ENCODE results near the gene BBIP1.
"Not testable (repeated sequence)": the region's sequence is repeated elsewhere in the genome, so short reads cannot be mapped to it uniquely, and the experiment has no call there.

BBIP1 gene

GRCh38 chr10:110883924-110884323, 35.1 kb downstream of the BBIP1 start:
- no peak for DNase-seq (ENCODE audit: low spot score)

- no peak for DNase-seq (ENCODE audit: low spot score)
Measured at GRCh38 chr10:110881905-110882304, 37.1 kb downstream of the BBIP1 start.

DNA sequence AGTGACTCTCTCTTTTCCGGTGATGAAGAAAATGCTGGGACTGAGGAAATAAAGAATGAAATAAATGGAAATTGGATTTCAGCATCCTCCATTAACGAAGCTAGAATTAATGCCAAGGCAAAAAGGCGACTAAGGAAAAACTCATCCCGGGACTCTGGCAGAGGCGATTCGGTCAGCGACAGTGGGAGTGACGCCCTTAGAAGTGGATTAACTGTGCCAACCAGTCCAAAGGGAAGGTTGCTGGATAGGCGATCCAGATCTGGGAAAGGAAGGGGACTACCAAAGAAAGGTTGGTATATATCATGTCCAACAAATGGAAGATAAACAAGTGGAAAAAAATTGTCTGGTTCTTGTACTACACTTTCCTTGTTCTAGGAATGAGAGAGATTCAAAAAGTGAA, 37.7 kb downstream of the BBIP1 start:
- DNase-seq (ENCODE audit: low spot score): no peak

DNA sequence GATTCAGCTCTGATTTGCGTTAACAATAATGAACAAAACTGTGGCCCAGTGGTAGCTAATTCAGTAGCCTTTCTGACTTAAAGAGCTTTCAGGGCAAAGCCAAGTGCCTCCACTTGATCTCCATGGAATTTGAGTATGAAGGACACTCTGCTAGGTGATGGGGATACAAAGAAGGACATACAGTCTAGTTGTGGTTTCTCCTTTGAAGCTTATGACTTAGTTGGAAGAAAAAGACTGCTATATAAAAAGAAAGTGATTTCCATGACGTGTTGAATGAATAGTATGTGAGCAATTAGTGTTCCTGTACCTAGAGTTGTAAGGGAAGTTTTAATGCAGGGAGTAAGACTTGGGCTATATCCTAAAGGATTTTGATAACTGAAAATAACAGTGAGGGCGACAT, 39.0 kb downstream of the BBIP1 start:
- no peak for DNase-seq (ENCODE audit: low spot score)

DNA sequence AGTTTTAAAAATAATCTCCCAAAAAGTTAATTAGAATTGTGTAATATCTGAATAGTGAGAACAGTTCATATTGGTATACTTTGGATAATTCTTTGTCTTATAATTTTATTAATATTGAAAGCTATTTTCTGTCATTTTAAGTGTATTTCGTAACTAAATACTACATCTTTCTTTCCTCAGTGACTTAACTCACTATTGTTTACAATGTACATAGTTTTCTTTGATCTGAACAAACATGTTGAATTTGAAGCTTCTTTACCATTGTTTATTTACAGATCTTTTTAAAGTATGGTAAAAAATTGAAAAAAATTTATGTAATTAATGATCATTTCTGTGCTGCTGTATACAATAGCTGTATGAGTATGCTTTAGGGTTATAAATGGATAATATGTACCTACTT, 42.2 kb downstream of the BBIP1 start:
- no peak for DNase-seq (ENCODE audit: low spot score)

DNA sequence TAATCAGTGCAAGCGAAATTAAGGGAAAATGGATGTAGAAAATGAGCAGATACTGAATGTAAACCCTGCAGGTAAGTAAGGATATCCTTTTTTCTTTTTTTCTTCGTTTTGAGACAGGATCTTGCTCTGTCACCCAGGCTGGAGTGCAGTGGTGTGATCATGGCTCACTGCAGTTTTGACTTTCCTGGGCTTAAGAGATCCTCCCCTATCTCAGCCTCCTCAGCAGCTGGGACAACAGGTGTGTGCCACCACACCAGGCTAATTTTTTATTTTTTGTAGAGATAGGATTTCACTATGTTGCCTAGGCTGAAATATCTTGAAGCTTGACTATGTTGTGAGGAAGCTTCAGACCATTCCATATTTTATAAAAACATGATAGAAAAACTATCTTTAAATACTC, 43.0 kb downstream of the BBIP1 start:
- DNase-seq (ENCODE audit: low spot score): no peak

DNA sequence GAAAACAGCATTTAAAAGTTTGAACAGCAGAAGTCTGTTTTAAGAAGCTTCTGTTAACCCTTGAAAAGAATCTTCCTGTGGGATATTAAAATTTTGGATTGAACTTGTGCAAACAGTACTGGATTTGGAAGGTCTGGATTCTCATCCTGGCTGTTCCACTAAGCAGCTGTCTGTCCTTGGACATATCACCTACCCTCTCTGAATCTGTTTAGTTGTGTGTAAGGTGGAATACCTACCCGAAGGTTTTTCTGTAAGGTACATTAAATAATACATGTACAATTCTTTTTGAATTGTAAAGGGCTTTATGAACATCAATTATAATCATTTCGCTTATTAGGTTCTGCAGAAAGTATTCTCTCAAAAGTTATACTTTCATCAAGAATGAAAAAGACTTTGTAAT, 45.0 kb downstream of the BBIP1 start:
- DNase-seq (ENCODE audit: low spot score): no peak

DNA sequence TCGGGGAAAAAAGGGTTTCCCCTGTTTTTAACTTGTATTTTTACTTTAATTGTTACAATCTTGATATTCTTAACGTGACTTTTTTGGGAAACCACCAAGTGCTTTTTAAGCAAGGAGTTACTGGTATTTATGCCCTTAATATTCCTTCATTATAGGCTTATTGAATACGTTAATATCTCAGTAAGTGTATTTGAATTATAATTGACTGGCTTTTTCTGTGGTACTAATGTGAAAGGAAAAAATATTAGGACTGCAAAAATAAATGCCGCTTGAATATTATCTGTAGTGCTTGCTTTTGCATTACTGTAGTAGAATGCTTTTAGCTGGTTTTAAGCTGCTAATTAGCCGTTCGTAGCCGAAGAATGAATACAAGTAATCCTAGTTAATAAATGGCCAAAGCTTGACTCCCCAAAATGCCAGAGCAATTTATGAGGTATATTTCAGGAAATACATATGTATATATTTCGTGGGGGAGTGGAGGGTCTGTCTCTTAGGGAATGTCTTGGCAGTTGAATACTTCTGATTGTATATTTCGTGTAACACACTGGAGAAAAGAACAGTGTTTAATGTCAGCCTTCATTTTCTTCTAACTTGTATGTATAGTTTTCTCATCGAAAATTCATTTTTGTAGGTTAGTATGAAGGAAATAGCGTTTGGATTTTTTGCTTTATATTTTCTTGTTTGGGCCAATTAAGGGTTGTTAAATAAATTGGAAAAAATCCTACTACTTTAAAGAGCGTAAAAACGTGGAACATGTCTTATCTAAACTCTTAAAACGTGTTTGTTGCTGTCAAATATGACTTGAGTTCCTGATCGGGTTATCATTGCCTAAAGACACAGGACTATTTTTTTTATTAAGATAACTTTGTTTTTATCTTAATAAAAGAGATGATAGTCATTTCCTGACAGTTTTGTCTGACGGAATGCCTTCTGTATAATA, 45.7 kb downstream of the BBIP1 start:
- no peak for DNase-seq (ENCODE audit: low spot score)

DNA sequence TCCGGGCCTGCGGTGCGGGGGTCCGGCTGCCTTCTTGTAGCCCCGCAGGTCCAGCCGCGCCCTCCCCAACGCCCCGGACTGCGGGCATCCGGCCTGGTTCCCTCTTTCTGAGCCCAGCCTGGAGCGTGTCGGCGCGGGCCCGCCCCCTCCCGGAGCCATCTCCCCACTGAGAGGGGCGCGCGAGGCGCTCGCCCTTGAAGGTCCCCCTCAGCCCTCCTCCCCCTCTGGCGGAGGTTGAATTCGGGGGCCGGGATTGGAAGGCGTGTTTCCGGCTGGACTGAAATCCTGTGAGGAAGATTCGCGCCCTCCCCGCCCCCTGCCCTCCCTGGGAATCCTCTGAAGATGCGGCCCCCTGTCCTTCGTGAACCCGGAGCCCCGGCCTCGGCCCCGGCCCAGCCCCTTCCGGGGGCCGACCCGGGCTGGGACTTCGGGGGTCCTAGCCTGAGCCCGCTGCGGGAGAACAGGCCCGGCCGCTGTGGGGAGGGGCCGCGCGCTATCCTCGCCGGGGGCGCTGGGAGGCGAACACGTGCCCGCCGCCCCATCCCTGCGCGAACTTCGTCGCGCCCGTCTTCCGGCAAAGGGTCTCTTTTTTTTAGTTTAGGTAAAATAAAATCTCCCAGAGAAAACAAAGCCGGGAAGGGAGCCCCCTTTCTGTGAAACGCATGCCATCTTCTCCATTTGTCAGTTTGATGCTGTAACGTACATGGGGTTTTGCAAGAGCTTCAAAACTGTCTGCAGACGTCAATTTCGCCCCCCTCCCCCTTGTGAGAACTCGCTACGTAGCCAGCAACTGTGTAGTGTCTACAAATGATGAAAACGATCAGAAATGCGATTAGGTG, 46.6 kb downstream of the BBIP1 start:
- peak; percentile 63 for DNase-seq (ENCODE audit: low spot score)

GRCh38 chr10:110871298-110872084, 47.5 kb downstream of the BBIP1 start, which contains the start of gene PDCD4:
PDCD4 (plus strand) TSS chr10:110871928; CDS start chr10:110876028, 4,100 bp downstream.
- DNase-seq (ENCODE audit: low spot score): peak; percentile 80

DNA sequence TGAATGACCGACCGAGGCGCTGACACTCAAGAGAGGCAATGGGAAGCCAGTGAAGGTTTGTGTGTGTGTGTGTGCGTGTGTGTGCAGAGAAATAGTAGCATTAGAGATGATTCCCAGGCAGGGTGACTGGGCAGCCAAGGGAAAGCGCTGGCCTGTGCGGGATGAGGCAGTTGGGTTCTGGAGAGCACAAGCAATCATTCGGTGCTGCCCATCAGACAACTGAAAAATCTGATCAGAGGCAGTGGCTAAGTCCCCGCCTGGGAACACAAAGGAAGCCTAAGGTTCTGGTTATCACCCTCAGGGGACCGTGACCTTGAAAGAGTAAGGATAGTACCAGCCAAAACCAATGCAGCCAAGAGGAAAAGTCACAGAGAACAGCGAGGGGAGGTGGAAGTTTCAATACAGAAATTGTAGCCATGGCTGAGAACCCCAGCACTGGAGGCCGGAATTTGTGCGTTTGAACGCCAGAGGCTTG, 48.1 kb downstream of the BBIP1 start:
- no peak for DNase-seq (ENCODE audit: low spot score)

DNA sequence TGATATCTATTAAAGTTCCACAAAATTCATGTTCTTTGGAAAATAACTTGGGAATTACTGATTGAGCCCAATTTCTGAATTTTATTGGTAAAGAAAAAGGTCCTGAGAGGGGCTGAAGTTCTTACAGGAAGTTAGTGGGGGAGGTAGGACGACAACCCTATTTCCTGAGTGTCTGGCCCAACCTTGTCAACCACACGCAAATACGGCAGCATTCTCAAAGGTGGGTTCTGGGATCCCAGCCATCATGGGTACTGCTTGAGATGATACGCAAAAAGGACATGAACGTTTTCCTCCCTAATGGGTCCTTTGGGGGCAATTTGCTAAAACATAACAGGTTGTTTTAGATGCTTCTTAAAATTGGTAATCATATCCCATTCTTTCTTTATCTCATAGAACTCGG, 50.0 kb downstream of the BBIP1 start:
- no peak for DNase-seq (ENCODE audit: low spot score)

GRCh38 chr10:110867807-110868465, 51.0 kb downstream of the BBIP1 start:
- DNase-seq (ENCODE audit: low spot score): no peak

- not testable (repeated sequence) for DNase-seq (ENCODE audit: low spot score)
Measured at GRCh38 chr10:110867011-110867806, 51.8 kb downstream of the BBIP1 start.

DNA sequence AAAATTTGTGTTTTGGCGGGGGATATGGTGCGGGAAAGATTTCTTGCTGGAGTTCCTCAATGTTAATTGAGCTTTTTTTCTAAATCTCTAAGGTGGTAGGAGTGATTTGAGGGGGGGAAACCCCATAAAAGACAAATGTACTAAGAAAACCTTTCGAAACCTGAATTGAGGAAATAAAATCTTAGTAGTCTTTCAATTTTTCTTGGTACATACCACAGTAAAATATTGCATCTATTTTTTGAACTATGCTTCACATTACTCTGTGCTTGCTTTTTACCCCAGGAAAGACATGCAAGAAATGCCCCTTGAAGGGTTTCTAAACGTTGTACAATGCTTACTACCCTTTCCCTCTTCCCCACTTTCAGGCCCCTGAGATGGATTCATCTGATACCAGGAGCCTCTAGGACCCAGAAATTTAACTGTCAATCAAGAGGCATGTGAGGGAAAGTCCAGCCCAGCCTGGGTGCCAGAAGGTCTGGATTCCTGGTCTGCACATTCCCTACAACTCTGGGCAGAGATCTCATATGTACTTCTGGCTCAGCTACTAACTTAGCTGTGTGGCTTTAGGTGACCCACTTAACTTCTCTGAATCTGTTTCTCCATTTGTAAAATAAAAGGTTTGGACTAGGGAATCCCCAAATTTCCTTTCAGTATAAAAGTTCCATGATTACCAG, 53.0 kb downstream of the BBIP1 start:
- DNase-seq (ENCODE audit: low spot score): no peak

- no peak for DNase-seq (ENCODE audit: low spot score)
Measured at GRCh38 chr10:110865186-110865808, 53.7 kb downstream of the BBIP1 start.

GRCh38 chr10:110864662-110865140, 54.3 kb downstream of the BBIP1 start:
- DNase-seq (ENCODE audit: low spot score): no peak

- DNase-seq (ENCODE audit: low spot score): no peak
Measured at GRCh38 chr10:110863956-110864355, 55.0 kb downstream of the BBIP1 start.

DNA sequence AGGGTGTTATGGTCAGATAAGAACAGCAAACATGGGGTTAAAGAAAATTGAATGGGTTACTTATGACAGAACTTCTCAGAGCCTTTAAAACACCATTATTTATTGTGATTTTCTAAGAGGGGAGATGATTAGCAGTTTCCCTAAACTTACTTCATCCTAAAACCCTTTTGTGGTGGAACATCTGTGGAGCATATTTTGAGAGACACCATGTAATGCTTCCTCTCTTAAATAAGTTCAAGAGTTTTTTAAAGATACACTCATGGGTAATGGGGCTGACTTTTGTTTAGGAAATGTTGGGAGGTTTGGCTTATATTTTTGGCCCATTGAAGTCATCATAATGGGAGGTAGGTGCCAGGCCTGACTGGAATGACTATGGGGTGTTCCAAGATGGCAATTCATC, 55.6 kb downstream of the BBIP1 start:
- no peak for DNase-seq (ENCODE audit: low spot score)
